SK-N-SH treated with all-trans-retinoic acid at 6 μM for 48 hours (cell line): Measurements from ENCODE around the gene RAI14.

Source experiments
- ATAC-seq: fragments of 200-7000 bp; cut with Tn5 transposase; 3 replicates; pipeline ENCODE4 v1.9.1; 2020; ENCODE audit warnings: mild to moderate bottlenecking, moderate library complexity
- ARNTL ChIP-seq: fragments of 450-650 bp; formaldehyde crosslinking; IDR thresholded peaks from 2 replicates; pipeline ENCODE4 v1.5.0; 2020; ENCODE audit warnings: low read depth, mild to moderate bottlenecking, moderate library complexity, borderline replicate concordance
- BACH2 ChIP-seq: fragments of 250-450 bp; sonication (Bioruptor Pico); IDR thresholded peaks from 2 replicates; pipeline ENCODE4 v1.9.0; 2021; ENCODE audit warnings: mild to moderate bottlenecking, borderline replicate concordance
- CREB5 ChIP-seq: fragments of 250-450 bp; sonication (Bioruptor Pico); IDR thresholded peaks from 2 replicates; pipeline ENCODE4 v1.5.1; 2020; ENCODE audit warnings: low read depth, mild to moderate bottlenecking, moderate library complexity
- CSDC2 ChIP-seq: fragments of 250-450 bp; sonication (Bioruptor Pico); IDR thresholded peaks from 2 replicates; pipeline ENCODE4 v1.5.0; 2020; ENCODE audit warnings: mild to moderate bottlenecking, moderate library complexity
- CSRNP3 ChIP-seq: fragments of 250-450 bp; sonication (Bioruptor Pico); IDR thresholded peaks from 2 replicates; pipeline ENCODE4 v1.5.1; 2021; ENCODE audit warnings: mild to moderate bottlenecking, moderate library complexity
- ESRRG ChIP-seq: fragments of 250-450 bp; sonication (Bioruptor Pico); IDR thresholded peaks from 2 replicates; pipeline ENCODE4 v1.6.1; 2021; ENCODE audit warnings: mild to moderate bottlenecking
- ISL1 ChIP-seq: fragments of 250-450 bp; sonication (Bioruptor Pico); IDR thresholded peaks from 2 replicates; pipeline ENCODE4 v2.1.2; 2022; ENCODE audit warnings: mild to moderate bottlenecking, moderate library complexity
- OSR1 ChIP-seq: fragments of 250-450 bp; sonication (Bioruptor Pico); IDR thresholded peaks from 2 replicates; pipeline ENCODE4 v1.8.0; 2022; ENCODE audit warnings: moderate library complexity, mild to moderate bottlenecking, inconsistent platforms
- POU6F1 ChIP-seq: fragments of 250-450 bp; sonication (Bioruptor Pico); IDR thresholded peaks from 2 replicates; pipeline ENCODE4 v1.8.0; 2021; ENCODE audit warnings: low read depth, mild to moderate bottlenecking, moderate library complexity, borderline replicate concordance
- PPARA ChIP-seq: fragments of 250-450 bp; sonication (Bioruptor Pico); IDR thresholded peaks from 2 replicates; pipeline ENCODE4 v1.5.0; 2020; ENCODE audit warnings: mild to moderate bottlenecking, borderline replicate concordance
- RARB ChIP-seq: fragments of 250-450 bp; sonication (Bioruptor Pico); IDR thresholded peaks from 2 replicates; pipeline ENCODE4 v1.8.0; 2021; ENCODE audit warnings: mild to moderate bottlenecking, moderate library complexity
- SNAI2 ChIP-seq: fragments of 250-450 bp; sonication (Bioruptor Pico); IDR thresholded peaks from 2 replicates; pipeline ENCODE4 v1.5.0; 2020; ENCODE audit warnings: mild to moderate bottlenecking, moderate library complexity
- TCF4 ChIP-seq: fragments of 250-450 bp; sonication (Bioruptor Pico); IDR thresholded peaks from 2 replicates; pipeline ENCODE4 v1.8.0; 2021; ENCODE audit warnings: mild to moderate bottlenecking, moderate library complexity, borderline replicate concordance
- TOX ChIP-seq: fragments of 250-450 bp; sonication (Bioruptor Pico); IDR thresholded peaks from 2 replicates; pipeline ENCODE4 v1.8.0; 2021; ENCODE audit warnings: mild to moderate bottlenecking, moderate library complexity, borderline replicate concordance
- TSHZ2 ChIP-seq: fragments of 250-450 bp; sonication (Bioruptor Pico); IDR thresholded peaks from 2 replicates; pipeline ENCODE4 v1.5.0; 2020; ENCODE audit warnings: mild to moderate bottlenecking, moderate library complexity
- ZC3H10 ChIP-seq: fragments of 250-450 bp; sonication (Bioruptor Pico); IDR thresholded peaks from 2 replicates; pipeline ENCODE4 v1.5.1; 2021; ENCODE audit warnings: mild to moderate bottlenecking, moderate library complexity
- ZFP30 ChIP-seq: fragments of 450-650 bp; formaldehyde crosslinking; IDR thresholded peaks from 2 replicates; pipeline ENCODE4 v1.5.0; 2022; ENCODE audit warnings: mild to moderate bottlenecking, moderate library complexity
- ZNF565 ChIP-seq: fragments of 450-650 bp; formaldehyde crosslinking; conservative IDR thresholded peaks from 2 replicates; pipeline ENCODE4 v1.5.0; 2020; ENCODE audit warnings: low read depth, mild to moderate bottlenecking, moderate library complexity
- ZNF70 ChIP-seq: fragments of 450-650 bp; formaldehyde crosslinking; IDR thresholded peaks from 2 replicates; pipeline ENCODE4 v1.5.0; 2020; ENCODE audit warnings: mild to moderate bottlenecking, moderate library complexity
- ZNF8 ChIP-seq: fragments of 450-650 bp; formaldehyde crosslinking; IDR thresholded peaks from 2 replicates; pipeline ENCODE4 v1.5.0; 2020; ENCODE audit warnings: mild to moderate bottlenecking, moderate library complexity

The RAI14 gene

GRCh38 chr5:34717426-34718327 is 61.5 kb downstream of the RAI14 start:
- no peak for TF ChIP-seq ZFP30 (CRISPR knock-in tag)
- no peak for TF ChIP-seq POU6F1 (CRISPR knock-in tag)
- no peak for TF ChIP-seq CSDC2 (CRISPR knock-in tag)
- ATAC-seq, result peak; percentile 90

GRCh38 chr5:34718516-34718915 is 62.4 kb downstream of the RAI14 start:
- no peak for TF ChIP-seq ZNF8
- TF ChIP-seq TSHZ2 (CRISPR knock-in tag), result no peak
- no peak for TF ChIP-seq OSR1 (CRISPR knock-in tag)
- TF ChIP-seq BACH2, result no peak
- TF ChIP-seq ISL1 (CRISPR knock-in tag), result no peak
- no peak for TF ChIP-seq CSRNP3
- no peak for TF ChIP-seq CSDC2 (CRISPR knock-in tag)
- no peak for TF ChIP-seq ARNTL (CRISPR knock-in tag)
- no peak for TF ChIP-seq TOX (CRISPR knock-in tag)
- TF ChIP-seq ESRRG (CRISPR knock-in tag), result no peak
- TF ChIP-seq ZNF70, result no peak
- TF ChIP-seq ZC3H10 (CRISPR knock-in tag), result no peak
- TF ChIP-seq CREB5 (CRISPR knock-in tag), result no peak
- ATAC-seq, result no peak

- TF ChIP-seq BACH2 (no peak), SNAI2 (CRISPR knock-in tag) (no peak), ESRRG (CRISPR knock-in tag) (no peak), TOX (CRISPR knock-in tag) (no peak), ARNTL (CRISPR knock-in tag) (no peak), PPARA (CRISPR knock-in tag) (no peak), CSRNP3 (no peak), OSR1 (CRISPR knock-in tag) (no peak)
- ATAC-seq, result no peak
These were observed 62.9 kb downstream of the RAI14 start for GRCh38 chr5:34719029-34719428.

- no peak for TF ChIP-seq ZNF8
- no peak for TF ChIP-seq TOX (CRISPR knock-in tag)
- TF ChIP-seq RARB, result no peak
- no peak for TF ChIP-seq TCF4
- no peak for TF ChIP-seq ZNF70
- TF ChIP-seq ZNF565, result no peak
- no peak for ATAC-seq
These were observed 65.2 kb downstream of the RAI14 start for GRCh38 chr5:34721327-34721726.
